ENCODE data around the gene NR1H3. TPM values are rescaled to one million over a fixed set of nuclear protein-coding genes. Genes with fewer than 3 reads are reported as not detected.

NR1H3 gene
- total and polyA plus RNA-seq, 10 of the 15 experiments (the other 5 are each of a cell fraction or from before 2014, with no cell fraction given), result 2.6 to 8.9 (median 4.5) TPM

GRCh38 chr11:47267876-47268275, 10.1 kb downstream of the NR1H3 start:
- H2AFZ ChIP-seq (ENCODE audit: control insufficient read depth, low read depth, low read length), result no peak overlapping the region
- no peak overlapping the region for H3K4me3 ChIP-seq
- no TSS peak for BruUV-seq (replicated peaks)
- no peaks in the 10 kb centered on the region for H3K9me3 ChIP-seq (replicated peaks; ENCODE audit: control insufficient read depth, insufficient read depth, low read length)
- no peak for TF ChIP-seq CHD1 (IDR thresholded peaks at IDR 0.05; ENCODE audit: low read depth, low read length)
- no peak for TF ChIP-seq IRF3 (IDR thresholded peaks at IDR 0.05)
- no peak for TF ChIP-seq NKRF (conservative IDR thresholded peaks at IDR 0.05)
- no peak for TF ChIP-seq USF1 (IDR thresholded peaks at IDR 0.05; ENCODE audit: borderline replicate concordance, extremely low read length, insufficient read depth, low read depth, low read length)
- TF ChIP-seq SREBF2 (IDR thresholded peaks at IDR 0.05; ENCODE audit: low read length), result no peak
- TF ChIP-seq ESRRA (IDR thresholded peaks at IDR 0.05; ENCODE audit: low read length), result no peak
- TF ChIP-seq KDM1A (IDR thresholded peaks at IDR 0.05; ENCODE audit: borderline replicate concordance), result no peak
- TF ChIP-seq USF2 (IDR thresholded peaks at IDR 0.05; ENCODE audit: borderline replicate concordance, low read depth, low read length), result no peak
- H3K4me2 ChIP-seq (ENCODE audit: control insufficient read depth, insufficient read depth), result no peak overlapping the region
- FAIRE-seq (no peak), ATAC-seq (no peak), DNase-seq (ENCODE audit: low read depth, low spot score) (no peak)
- H3K4me1 ChIP-seq (ENCODE audit: control insufficient read depth, insufficient read depth, low read length), result peaks cover 23% of the 10 kb centered on the region
- POLR2A ChIA-PET, result interaction anchor here (1.0 to 1.3 kb wide), 3 partner anchors 8 to 54 kb away, joined by 3 to 6 read pairs (median 3); no protein-coding TSS in a partner anchor
- RAD21 ChIA-PET (ENCODE audit: unreplicated experiment), result no interaction called here
- no peak overlapping the region for H3K9ac ChIP-seq (ENCODE audit: control insufficient read depth, insufficient read depth, low read length)
- H3K79me2 ChIP-seq (ENCODE audit: control insufficient read depth, insufficient read depth, low read length), result peaks cover 26% of the 10 kb centered on the region
- no peaks in the 10 kb centered on the region for H3K36me3 ChIP-seq (ENCODE audit: control insufficient read depth in 2 of 2, insufficient read depth in 2 of 2, low read length in 1 of 2)
- in situ Hi-C loops (cut with MboI) (no loop called here), intact Hi-C loops (cut with micrococcal nuclease; ENCODE audit: unreplicated experiment) (no loop called here)
- 89% methylated on average over 6 of the region's 6 CpGs for WGBS (ENCODE audit: insufficient coverage, insufficient replicate concordance, low lambda C conversion rate, missing lambda C conversion rate)
- H3K27ac ChIP-seq (ENCODE audit: control insufficient read depth, insufficient read depth), result no peak overlapping the region
- H3K27me3 ChIP-seq (replicated peaks in 1 of 2; ENCODE audit: control insufficient read depth in 2 of 2, insufficient read depth in 2 of 2, low read length in 1 of 2), result no peaks in the 10 kb centered on the region
- SMC1A ChIA-PET (ENCODE audit: uncharacterized antibody, unreplicated experiment), result interaction anchor here (0.6 kb wide), 1 partner anchor 573 kb away, joined by 3 read pairs; no protein-coding TSS in a partner anchor
- CTCF ChIA-PET, result interaction anchor here (1.0 to 1.4 kb wide), 3 partner anchors 9 to 88 kb away, joined by 3 to 7 read pairs (median 3); partner anchors contain the start of gene NR1H3
- H4K20me1 ChIP-seq (ENCODE audit: control insufficient read depth, insufficient read depth), result no peaks in the 10 kb centered on the region

Data from GM12878 (cell line).